GM12891 (cell line): Measurements from ENCODE around the gene OR51A7.

Experiments used
- PAX5 ChIP-seq: IDR thresholded peaks from 2 replicates; pipeline ENCODE4 v1.6.1; 2011; ENCODE audit warnings: low read length, moderate library complexity, mild to moderate bottlenecking; ENCODE audit not compliant: insufficient read depth, severe bottlenecking
- POLR2A ChIP-seq: IDR thresholded peaks from 2 replicates; pipeline ENCODE4 v1.6.1; 2011; ENCODE audit warnings: low read depth, low read length, control low read depth
- POLR2AphosphoS5 ChIP-seq: IDR thresholded peaks from 2 replicates; pipeline ENCODE4 v1.6.1; 2011; ENCODE audit warnings: low read depth, low read length, control low read depth
- POU2F2 ChIP-seq: IDR thresholded peaks from 2 replicates; pipeline ENCODE4 v1.6.1; 2011; ENCODE audit warnings: low read depth, mild to moderate bottlenecking, control low read depth, low read length, moderate library complexity
- SPI1 ChIP-seq: IDR thresholded peaks from 2 replicates; pipeline ENCODE4 v1.6.1; 2011; ENCODE audit warnings: low read depth, low read length, control low read depth

- TF ChIP-seq POLR2A (no peak), POU2F2 (no peak), POLR2AphosphoS5 (no peak), SPI1 (no peak), PAX5 (no peak)
These were observed 18.7 kb downstream of the OR51A7 start for GRCh38 chr11:4922304-4922703.
